HG03103 (cell line): Measurements from ENCODE around the gene TROAP.
"Not testable (repeated sequence)": the region's sequence is repeated elsewhere in the genome, so short reads cannot be mapped to it uniquely, and the experiment has no call there.

ENCODE experiments used
- ATAC-seq: cut with Tn5 transposase; IDR thresholded peaks from one replicate; pipeline ENCODE4 v1.9.1; 2021; ENCODE audit warnings: low read depth; ENCODE audit not compliant: unreplicated experiment

The TROAP gene

DNA sequence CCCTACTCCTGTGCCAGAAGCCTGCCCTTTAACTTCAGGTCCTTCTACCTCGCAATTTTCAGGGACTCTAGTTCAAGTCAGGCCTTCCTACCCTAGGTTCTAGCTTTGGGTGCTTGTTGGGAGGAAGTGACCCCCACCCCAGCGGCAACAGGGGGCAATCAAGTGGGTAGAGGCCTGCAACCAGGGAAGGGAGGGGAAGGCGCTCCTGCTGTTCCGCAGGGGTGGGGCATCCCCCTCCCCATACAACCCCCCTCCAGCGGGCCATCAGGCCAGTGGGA, 28.3 kb upstream of the TROAP start:
- no peak for ATAC-seq

DNA sequence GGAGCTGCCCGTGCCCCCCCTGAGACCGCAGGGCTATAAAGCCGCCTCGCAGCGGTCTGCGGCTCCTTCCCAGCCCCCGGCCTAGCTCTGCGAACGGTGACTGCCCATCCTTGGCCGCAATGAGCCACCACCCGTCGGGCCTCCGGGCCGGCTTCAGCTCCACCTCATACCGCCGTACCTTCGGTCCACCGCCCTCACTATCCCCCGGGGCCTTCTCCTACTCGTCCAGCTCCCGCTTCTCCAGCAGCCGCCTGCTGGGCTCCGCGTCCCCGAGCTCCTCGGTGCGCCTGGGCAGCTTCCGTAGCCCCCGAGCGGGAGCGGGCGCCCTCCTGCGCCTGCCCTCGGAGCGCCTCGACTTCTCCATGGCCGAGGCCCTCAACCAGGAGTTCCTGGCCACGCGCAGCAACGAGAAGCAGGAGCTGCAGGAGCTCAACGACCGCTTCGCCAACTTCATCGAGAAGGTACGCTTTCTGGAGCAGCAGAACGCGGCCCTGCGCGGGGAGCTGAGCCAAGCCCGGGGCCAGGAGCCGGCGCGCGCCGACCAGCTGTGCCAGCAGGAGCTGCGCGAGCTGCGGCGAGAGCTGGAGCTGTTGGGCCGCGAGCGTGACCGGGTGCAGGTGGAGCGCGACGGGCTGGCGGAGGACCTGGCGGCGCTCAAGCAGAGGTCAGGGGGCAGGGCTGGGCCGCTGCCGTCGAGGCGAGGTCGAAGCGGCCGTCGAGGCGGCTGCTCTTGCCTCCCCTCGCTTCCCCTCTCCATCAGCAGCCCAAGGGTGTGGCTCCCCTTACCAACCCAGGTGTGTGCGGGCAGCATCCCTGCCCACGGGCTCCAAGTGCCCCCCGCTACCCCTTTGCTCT, 27.7 kb upstream of the TROAP start, which contains the start of gene PRPH:
Gene PRPH (plus strand): TSS at position 66 of the 855 bp plus-strand sequence. CDS start 54 bp downstream, at position 120.
- no peak for ATAC-seq

DNA sequence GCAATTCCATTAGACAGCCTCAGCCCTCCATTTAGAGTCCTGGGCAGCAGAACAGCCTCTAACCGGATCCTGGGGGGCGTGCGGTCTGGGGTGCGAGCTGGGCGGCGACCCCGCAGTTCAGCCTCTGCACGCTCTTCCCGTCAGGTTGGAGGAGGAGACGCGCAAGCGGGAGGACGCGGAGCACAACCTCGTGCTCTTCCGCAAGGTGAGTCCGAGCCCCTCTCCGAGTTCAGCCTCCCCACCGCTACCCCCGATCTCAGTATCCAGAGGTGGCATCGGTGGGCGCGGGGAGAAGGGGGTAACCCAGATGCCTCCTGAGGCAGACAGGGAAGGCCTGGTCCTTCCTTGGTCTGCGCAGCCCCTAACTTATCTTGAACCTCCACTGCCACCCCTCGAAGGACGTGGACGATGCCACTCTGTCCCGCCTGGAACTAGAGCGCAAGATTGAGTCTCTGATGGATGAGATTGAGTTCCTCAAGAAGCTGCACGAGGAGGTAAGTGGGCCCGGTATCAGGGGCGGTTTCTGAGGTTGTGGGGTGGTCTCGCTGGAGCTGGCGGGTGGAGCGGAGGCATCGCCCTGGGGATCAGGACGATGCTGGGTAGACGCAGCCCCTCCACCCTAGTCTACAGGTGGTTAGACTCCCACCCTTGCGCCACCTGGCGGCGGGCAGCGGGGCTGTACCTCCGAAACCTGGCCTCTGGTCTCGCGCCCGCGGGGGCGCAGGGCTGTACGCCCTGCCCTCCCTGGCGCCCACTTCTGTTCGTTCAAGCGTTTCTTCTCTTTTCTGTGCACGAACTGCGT, 26.8 kb upstream of the TROAP start:
- ATAC-seq, result no peak

DNA sequence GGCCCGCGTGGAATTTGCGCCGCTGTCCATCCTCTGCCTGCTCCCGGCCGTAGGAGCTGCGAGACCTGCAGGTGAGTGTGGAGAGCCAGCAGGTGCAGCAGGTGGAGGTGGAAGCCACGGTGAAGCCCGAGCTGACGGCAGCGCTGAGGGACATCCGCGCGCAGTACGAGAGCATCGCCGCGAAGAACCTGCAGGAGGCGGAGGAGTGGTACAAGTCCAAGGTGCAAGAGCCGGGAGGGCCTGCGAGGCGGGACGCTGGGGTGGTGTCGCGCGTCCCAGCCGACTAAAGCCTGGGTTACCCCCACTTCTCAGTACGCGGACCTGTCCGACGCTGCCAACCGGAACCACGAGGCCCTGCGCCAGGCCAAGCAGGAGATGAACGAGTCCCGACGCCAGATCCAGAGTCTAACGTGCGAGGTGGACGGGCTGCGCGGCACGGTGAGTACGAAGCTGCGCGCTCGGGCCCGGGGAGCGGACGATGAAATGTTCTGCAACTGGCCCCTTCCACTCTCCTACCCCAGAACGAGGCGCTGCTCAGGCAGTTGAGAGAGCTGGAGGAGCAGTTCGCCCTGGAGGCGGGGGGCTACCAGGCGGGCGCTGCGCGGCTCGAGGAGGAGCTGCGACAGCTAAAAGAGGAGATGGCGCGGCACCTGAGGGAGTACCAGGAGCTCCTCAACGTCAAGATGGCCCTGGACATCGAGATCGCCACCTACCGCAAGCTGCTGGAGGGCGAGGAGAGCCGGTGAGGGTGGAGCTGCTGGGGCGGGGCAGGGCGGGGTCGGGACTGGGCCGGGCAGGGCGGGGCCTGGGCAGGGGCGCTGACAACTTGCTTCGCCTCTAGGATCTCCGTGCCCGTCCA, 26.0 kb upstream of the TROAP start:
- ATAC-seq, result no peak

DNA sequence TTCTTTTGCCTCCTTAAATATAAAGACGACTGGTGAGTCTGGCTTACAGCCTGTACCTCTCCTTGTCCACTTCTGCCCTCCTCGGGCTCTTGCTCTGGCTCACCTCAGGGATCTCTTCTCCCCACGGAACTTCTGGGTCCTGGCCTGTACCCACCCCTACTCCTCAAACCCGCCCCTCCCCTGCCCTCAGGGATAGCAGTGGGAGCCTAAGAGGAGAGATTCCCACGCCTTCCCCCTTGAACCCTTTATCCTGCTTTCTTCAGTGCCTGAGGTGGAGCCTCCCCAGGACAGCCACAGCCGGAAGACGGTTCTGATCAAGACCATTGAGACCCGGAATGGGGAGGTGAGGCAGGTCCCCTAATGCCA, 25.4 kb upstream of the TROAP start:
- ATAC-seq, result no peak

DNA sequence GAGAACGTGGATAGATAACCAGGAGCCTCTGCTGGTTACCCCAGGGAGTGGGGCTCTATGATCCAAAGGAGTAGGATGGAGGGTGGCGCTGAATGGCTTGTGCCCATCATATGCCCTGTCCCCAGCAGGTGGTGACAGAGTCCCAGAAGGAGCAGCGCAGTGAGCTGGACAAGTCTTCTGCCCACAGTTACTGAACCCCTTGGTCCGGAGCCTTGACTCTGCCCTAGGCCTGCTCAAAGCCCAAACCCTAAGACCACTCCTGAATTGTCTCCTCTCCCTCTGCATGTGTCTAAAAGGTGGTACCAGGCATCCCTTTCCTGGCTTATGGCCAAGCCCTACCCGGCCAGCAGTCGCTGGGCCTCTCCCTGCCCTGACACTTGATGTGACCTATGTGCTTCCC, 24.9 kb upstream of the TROAP start:
- no peak for ATAC-seq

DNA sequence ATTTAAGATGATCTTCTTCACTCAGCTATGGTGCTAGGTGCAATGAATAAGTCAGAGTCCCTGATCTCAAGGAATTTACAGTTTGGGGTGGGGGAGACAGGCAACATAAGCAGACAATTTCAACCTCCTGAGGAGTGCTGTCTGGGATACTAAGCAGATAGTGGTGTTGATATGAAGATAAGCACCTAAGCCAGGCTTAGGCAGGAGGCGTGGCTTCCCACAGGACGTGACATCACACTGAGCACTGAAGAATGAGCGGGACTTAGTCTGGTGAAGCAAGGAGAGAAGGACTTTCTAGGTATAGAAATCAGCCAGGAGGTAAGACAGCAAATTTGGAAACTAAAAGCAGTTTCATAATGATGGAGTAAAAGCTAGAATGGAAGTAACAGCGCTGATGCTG, 21.3 kb upstream of the TROAP start:
- no peak for ATAC-seq

DNA sequence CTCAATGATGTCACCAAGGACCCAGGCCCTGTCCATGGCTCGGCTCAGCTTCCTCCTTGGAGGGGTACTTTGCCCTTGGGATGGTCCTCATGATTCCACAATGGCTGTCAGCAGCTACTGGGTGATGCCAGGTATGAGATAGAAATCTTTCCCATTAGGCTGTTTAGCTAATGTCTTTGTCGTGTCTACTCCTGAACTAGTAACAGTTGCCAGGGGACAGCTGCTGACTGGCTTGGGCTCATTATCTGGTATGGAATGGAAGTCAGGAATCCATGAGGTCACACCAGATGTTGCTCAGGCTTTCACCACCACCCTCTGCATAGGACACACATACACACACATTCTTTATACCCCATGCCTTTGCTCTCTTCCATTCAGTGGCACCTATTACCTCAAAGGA, 18.9 kb upstream of the TROAP start:
- ATAC-seq, result no peak

DNA sequence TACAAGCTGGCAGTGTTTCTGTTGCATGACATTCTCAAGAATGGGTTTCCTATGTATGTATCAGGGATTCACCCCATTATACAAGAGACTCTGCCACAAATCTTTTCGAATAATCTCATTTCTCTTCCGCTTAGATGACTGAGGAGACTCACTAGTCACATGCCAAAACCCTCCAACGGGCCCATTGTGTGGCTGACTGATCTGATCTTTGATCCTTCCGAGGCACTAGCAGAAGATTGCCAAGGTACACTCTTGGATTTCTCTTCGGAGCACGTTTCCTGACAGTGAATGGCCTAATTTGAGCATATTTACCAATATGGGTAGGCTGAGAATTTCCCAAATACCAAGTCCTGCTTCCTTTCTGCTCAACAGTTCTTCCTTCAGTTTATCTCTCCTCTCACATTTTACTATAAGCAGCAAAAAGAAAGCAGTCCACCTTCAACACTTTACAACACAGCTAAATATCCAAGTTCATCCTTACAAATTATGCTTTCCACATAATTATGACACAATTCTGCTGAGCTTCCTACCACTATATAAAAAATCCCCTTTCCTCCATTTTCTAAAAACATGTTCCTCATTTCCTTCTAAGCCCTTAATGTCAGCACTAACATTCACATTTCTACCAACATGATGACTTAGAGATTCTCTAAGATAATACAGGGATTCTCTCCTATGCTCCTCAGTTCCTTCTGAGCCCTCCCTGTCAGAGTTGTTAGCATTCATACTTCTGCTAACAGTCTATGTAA, 17.1 kb upstream of the TROAP start:
- ATAC-seq, result no peak

DNA sequence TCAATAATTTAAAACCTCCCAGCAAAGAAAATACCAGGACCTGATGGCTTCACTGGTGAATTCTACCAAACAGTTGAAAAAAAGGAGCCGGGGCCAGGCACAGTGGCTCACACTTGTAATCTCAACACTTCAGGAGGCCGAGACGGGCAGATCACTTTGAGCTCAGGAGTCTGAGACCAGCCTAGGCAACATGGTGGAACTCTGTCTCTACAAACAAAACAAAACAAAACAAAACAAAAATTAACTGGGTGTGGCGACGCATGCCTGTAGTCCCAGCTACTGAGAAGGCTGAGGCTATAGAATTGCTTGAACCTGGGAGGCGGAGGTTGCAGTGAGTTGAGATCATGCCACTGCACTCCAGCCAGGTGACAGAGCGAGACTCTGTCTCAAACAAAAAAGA, 13.7 kb upstream of the TROAP start:
- no peak for ATAC-seq

DNA sequence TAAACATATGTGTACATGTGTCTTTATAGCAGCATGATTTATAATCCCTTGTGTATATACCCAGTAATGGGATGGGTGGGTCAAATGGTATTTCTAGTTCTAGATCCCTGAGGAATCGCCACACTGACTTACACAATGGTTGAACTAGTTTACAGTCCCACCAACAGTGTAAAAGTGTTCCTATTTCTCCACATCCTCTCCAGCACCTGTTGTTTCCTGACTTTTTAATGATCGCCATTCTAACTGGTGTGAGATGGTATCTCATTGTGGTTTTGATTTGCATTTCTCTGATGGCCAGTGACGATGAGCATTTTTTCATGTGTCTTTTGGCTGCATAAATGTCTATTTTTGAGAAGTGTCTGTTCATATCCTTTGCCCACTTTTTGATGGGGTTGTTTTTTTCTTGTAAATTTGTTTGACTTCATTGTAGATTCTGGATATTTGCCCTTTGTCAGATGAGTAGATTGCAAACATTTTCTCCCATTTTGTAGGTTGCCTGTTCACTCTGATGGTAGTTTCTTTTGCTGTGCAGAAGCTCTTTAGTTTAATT, 12.5 kb upstream of the TROAP start:
- ATAC-seq, result not testable (repeated sequence)

DNA sequence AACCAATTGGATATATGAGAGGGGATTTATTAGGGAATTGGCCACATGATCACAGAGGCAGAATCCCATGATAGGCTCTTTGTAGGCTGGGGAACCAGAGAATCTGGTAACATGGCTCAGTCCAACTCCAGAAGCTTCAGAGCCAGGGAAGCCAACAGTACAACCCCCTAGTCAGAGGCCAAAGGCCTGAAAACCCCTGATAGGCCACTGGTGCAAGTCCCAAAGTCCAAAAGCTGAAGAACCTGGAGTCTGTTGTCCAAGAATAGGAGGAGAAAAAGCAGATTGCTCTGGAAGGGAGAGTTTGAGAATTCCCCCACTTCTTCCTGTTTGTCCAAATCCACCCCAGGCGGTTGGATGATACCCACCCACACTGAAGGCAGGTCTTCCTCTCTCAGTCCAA, 8.2 kb upstream of the TROAP start:
- no peak for ATAC-seq

DNA sequence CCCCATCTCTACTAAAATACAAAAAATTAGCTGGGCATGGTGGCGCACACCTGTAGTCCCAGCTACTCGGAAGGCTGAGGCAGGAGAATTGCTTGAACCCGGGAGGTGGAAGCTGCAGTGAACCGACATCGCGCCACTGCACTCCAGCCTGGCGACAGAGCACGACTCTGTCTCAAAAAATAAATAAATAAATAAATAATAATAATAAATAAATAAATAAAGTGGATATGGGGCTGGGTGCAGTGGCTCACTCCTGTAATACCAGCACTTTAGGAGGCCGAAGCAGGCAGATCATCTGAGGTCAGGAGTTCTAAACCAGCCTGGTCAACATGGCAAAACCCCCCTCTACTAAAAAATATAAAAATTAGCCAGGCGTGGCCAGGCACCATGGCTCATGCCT, 5.9 kb upstream of the TROAP start:
- ATAC-seq, result not testable (repeated sequence)

DNA sequence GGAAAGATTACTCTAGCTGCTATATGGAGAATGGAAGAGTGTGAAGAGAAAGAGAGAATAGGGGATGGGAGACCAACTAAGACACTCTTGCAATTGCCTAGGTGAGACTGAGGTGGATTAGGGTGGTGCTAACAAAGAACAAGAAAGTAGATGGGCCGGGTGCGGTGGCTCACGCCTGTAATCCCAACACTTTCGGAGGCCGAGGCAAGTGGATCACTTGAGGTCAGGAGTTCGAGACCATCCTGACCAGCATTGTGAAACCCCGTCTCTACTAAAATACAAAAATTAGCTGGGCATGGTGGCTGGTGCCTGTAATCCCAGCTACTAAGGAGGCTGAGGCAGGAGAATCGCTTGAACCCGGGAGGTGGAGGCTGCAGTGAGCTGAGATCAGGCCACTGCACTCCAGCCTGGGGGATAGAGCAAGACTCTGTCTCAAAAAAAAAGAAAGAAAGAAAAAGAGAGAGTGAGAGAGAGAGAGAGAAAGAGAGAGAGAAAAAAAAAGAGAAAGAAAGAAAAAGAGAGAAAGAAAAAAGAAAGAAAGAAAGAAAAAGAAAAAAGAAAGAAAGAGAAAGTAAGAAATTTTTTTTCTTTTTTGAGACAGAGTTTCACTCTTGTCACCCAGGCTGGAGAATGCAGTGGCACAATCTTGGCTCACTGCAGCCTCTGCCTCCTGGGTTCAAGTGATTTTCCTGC, 2.5 kb upstream of the TROAP start:
- not testable (repeated sequence) for ATAC-seq

DNA sequence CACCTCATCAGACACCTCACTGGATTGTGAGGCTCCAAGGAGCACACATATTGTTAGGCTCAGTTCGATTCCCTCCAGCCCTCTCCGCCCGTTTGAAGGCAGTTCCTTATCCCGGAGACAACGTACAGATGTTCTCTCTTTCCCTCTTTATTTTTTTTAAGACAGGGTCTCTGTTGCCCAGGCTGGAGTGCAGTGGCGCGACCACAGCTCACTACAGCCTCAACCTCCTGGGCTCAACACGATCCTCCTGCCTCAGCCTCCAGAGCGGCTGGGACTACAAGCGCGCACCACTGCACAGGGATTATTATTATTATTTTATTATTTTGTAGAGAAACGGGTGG, 718 bp upstream of the TROAP start:
- ATAC-seq, result no peak

DNA sequence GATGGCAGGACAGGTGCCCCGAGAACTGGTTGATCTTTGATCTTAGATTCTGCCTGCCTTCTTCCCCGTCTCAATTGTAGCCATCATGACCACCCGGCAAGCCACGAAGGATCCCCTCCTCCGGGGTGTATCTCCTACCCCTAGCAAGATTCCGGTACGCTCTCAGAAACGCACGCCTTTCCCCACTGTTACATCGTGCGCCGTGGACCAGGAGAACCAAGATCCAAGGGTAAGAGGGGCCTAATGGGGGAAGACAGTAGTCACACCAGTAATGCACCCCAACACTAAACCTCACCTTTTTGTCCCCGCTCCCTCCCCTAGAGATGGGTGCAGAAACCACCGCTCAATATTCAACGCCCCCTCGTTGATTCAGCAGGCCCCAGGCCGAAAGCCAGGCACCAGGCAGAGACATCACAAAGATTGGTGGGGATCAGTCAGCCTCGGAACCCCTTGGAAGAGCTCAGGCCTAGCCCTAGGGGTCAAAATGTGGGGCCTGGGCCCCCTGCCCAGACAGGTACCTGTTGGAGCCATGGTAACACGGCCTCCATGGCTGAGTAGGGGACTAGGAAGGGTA, 556 bp downstream of the TROAP start:
- no peak for ATAC-seq

DNA sequence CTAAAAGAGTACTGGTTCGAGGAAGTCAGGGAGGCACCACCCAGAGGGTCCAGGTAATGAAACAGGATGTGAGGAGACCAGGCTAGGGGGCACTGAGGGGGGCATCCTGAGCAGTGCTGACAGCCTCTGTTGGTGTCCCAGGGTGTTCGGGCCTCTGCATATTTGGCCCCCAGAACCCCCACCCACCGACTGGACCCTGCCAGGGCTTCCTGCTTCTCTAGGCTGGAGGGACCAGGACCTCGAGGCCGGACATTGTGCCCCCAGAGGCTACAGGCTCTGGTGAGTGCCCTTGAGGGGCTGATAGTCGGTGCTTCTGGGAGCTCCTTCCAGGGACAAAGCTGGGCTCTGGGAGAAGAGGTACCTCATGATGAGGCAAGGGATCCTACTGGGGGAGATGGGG, 2.6 kb downstream of the TROAP start:
- ATAC-seq, result no peak

DNA sequence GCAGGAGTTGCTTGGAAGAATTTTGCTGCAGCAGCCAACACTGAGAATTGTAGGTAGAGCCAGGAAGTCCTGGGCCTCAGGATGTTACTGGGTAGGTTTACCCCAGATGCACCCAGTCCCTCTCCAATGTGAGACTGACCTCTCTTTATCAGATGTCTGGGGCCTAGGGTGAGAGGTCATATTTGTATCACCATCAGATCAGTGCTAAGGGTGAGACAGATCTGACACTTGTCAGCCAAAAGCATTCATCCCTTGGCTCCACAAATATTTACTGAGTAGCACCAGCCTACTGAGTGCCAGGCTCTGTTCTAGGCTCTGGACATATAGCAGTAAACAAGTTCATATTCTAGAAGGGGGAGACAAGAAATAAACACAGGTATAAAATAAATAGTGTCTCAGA, 4.3 kb downstream of the TROAP start:
- ATAC-seq, result no peak

DNA sequence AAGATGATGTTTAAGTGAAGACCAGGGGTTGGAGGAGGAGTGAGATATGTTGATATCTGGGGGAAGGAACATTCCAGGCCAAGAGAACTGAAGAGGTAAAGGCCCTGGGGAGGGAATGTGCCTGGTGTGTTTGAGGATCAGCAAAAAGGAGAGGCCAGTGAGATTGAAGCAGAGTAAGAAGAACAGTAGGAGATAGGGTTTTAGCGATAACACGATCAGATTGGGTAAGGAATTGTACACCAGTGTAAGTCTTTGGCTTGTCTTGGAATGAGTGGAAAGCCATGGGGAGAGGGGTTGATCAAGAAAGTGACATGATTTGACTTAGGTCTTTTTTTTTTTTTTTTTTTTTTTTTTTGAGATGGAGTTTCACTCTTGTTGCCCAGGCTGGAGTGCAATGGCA, 4.8 kb downstream of the TROAP start:
- no peak for ATAC-seq
